Calu3 (cell line): ENCODE measurements around the gene TNS2. TPM values are rescaled to one million over a fixed set of nuclear protein-coding genes. Genes with fewer than 3 reads are reported as not detected.

Source experiments
- BruUV-seq: library from RNA; stranded (reverse); fragments of 400-500 nt; replicated peaks from 2 replicates; lab custom pipeline; 2021; lab: Mats Ljungman, UMichigan
- CTCF ChIA-PET: fragments of 300-600 bp; sonication (Branson Sonifier 250); formaldehyde crosslinking; loops from one replicate; lab custom pipeline; 2022; ENCODE audit warnings: antibody characterized with exemption; lab: Charles Lee
- DNase-seq: peaks from one replicate; pipeline ENCODE4 v3.0.0; 2022
- H3K27ac Mint-ChIP-seq: one replicate; pipeline ENCODE4 v1.8.0; 2022; ENCODE audit warnings: mixed read lengths; ENCODE audit not compliant: unreplicated experiment
- H3K27me3 Mint-ChIP-seq: one replicate; pipeline ENCODE4 v1.8.0; 2022; ENCODE audit warnings: mixed read lengths; ENCODE audit not compliant: unreplicated experiment
- H3K36me3 Mint-ChIP-seq: one replicate; pipeline ENCODE4 v1.8.0; 2022; ENCODE audit warnings: mild to moderate bottlenecking, moderate library complexity, mixed read lengths; ENCODE audit not compliant: insufficient read depth, unreplicated experiment
- H3K4me1 Mint-ChIP-seq: one replicate; pipeline ENCODE4 v1.8.0; 2022; ENCODE audit warnings: mild to moderate bottlenecking, low read depth, mixed read lengths; ENCODE audit not compliant: unreplicated experiment
- H3K4me3 Mint-ChIP-seq: one replicate; pipeline ENCODE4 v1.8.0; 2022; ENCODE audit warnings: mild to moderate bottlenecking, low read depth, moderate library complexity, mixed read lengths; ENCODE audit not compliant: unreplicated experiment
- H3K9me3 Mint-ChIP-seq: one replicate; pipeline ENCODE4 v1.8.0; 2022; ENCODE audit warnings: low read depth, mixed read lengths; ENCODE audit not compliant: unreplicated experiment
- intact Hi-C: fragments of 100-400 bp; cut with micrococcal nuclease; formaldehyde crosslinking; loops from one replicate; pipeline ENCODE4 v1.10.0; 2022; ENCODE audit not compliant: unreplicated experiment
- total RNA-seq: library from RNA; stranded (reverse); gene quantifications from 2 replicates; pipeline ENCODE4 v1.2.3, GENCODE V29; 2022
- TF ChIP-seq, protein P1 (sequence below): fragments of 200-600 bp; IDR thresholded peaks from one replicate; pipeline ENCODE4 v1.8.0; 2022; ENCODE audit warnings: antibody characterized with exemption; ENCODE audit not compliant: unreplicated experiment

The TNS2 gene
- total RNA-seq, 1 experiment from 2014 or later, result 1.3 TPM

DNA sequence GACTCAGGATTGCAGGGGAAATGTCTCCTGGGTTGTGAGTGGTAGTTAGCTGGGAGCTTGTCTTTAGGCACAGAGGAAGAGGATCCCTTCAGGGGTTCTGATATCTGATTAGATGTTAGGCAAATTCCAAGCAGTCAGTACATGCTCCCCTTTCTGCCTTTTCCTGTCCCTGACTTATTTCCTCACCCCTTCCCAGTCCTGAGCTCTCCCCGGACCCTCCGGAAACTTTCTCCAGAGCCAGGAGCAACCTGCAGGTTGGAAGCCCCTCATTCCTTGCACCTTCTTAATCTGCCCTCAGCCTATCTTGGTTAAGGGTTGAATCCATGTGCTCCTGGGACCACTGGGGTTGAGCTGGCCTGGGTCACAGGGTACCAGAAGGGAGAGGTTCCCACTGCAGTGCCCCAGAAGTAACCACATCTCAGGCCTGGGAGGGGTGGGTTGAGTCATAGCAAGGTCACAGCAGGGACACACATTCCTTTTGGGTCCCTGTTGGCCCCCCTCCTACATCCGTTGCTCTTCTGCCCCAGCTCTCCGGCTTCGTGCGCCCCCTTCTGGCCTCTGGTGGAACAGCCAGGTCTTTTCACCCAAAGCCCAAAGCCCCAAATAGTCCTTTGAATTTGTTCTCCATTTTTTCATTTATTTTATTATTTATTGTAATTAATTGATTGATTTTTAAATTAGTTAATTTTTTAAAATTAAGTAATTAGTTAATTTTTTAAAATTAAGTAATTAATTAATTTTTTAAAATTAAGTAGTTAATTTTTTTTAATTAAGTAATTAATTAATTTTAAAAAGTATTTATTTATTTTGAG, 49.4 kb downstream of the TNS2 start:
- no TSS peak for BruUV-seq
- CTCF ChIA-PET, result interaction anchor here (0.6 to 4.2 kb wide), 7 partner anchors 19 to 196 kb away, joined by 3 to 39 read pairs (median 3); partner anchors contain the start of genes PFDN5 and SPRYD3
- no peaks in the 10 kb centered on the region for H3K27me3 Mint-ChIP-seq
- TF ChIP-seq, protein P1, sequence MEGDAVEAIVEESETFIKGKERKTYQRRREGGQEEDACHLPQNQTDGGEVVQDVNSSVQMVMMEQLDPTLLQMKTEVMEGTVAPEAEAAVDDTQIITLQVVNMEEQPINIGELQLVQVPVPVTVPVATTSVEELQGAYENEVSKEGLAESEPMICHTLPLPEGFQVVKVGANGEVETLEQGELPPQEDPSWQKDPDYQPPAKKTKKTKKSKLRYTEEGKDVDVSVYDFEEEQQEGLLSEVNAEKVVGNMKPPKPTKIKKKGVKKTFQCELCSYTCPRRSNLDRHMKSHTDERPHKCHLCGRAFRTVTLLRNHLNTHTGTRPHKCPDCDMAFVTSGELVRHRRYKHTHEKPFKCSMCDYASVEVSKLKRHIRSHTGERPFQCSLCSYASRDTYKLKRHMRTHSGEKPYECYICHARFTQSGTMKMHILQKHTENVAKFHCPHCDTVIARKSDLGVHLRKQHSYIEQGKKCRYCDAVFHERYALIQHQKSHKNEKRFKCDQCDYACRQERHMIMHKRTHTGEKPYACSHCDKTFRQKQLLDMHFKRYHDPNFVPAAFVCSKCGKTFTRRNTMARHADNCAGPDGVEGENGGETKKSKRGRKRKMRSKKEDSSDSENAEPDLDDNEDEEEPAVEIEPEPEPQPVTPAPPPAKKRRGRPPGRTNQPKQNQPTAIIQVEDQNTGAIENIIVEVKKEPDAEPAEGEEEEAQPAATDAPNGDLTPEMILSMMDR, result peak; percentile 80
- H3K4me3 Mint-ChIP-seq, result peak overlapping the region; percentile 81
- peaks cover 31% of the 10 kb centered on the region for H3K4me1 Mint-ChIP-seq
- peak; percentile 87 for DNase-seq
- no peaks in the 10 kb centered on the region for H3K9me3 Mint-ChIP-seq
- peak overlapping the region; percentile 84 for H3K27ac Mint-ChIP-seq
- intact Hi-C loops, result loop anchor here (2.0 kb wide), 1 partner anchor 32 kb away; no protein-coding TSS in a partner anchor
- peaks cover 31% of the 10 kb centered on the region for H3K36me3 Mint-ChIP-seq

DNA sequence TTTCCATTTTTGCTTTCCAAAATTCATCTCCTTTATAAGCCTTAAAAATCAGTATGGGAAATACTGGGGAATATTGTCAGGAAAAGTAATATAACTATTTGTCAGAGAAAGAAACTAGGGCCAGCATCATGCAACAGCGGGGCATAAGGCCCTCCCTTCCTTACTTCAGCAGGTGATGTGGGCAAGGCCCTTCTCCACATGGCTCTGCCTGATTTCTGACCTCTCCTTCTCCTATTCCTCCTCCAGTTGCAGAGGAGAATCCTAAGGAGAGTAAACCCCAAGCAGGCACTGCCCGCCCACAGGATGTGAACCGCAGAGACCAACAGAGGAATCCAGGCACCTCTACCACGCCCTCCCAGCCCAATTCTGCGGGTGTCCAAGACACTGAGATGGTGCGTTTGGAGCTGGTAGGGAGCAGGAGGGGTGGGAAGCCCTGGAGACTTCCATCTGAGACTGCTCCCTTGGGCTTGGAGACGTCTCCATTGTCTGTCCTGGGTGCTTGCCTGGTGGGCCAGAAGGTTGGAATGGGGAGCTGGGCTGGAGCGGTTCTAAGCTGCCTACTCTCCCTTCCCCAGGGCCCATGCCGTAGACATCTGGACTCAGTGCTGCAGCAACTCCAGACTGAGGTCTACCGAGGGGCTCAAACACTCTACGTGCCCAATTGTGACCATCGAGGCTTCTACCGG, 50.7 kb downstream of the TNS2 start:
- Mint-ChIP-seq H3K36me3 (peaks cover 31% of the 10 kb centered on the region), H3K27me3 (no peaks in the 10 kb centered on the region), H3K4me1 (peaks cover 28% of the 10 kb centered on the region), H3K27ac (no peak overlapping the region), H3K4me3 (no peak overlapping the region), H3K9me3 (no peaks in the 10 kb centered on the region)
- no TSS peak for BruUV-seq
- CTCF ChIA-PET, result interaction anchor here (1.3 to 4.2 kb wide), 2 partner anchors 34 to 39 kb away, joined by 6 to 39 read pairs; no protein-coding TSS in a partner anchor
- TF ChIP-seq, protein P1, result no peak
- no peak for DNase-seq
- intact Hi-C loops, result no loop called here

DNA sequence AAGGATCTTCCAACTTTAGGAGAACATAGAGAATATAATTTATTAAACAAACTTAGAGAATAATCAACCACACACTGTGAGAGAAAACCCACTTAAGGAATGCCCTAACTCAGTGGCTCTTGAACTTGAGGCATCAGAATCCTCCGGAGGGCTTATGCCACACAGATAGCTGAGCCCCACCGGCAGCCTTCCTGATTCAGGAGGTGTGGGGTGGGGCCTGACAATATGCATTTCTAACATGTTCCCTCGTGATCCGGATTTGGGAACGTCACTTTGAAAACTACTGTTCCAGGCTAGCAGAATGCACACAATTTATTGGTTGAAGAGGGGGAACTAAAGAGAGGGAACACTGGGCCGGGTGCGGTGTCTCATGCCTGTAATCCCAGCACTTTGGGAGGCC, 51.4 kb downstream of the TNS2 start:
- no peak for DNase-seq
- H3K9me3 Mint-ChIP-seq, result no peaks in the 10 kb centered on the region
- CTCF ChIA-PET, result interaction anchor here (4.2 kb wide), 1 partner anchor 35 kb away, joined by 39 read pairs; no protein-coding TSS in a partner anchor
- peaks cover 28% of the 10 kb centered on the region for H3K4me1 Mint-ChIP-seq
- H3K27ac Mint-ChIP-seq, result no peak overlapping the region
- no peak overlapping the region for H3K4me3 Mint-ChIP-seq
- H3K27me3 Mint-ChIP-seq, result no peaks in the 10 kb centered on the region
- no TSS peak for BruUV-seq
- TF ChIP-seq, protein P1, result no peak
- intact Hi-C loops, result no loop called here
- peaks cover 31% of the 10 kb centered on the region for H3K36me3 Mint-ChIP-seq

DNA sequence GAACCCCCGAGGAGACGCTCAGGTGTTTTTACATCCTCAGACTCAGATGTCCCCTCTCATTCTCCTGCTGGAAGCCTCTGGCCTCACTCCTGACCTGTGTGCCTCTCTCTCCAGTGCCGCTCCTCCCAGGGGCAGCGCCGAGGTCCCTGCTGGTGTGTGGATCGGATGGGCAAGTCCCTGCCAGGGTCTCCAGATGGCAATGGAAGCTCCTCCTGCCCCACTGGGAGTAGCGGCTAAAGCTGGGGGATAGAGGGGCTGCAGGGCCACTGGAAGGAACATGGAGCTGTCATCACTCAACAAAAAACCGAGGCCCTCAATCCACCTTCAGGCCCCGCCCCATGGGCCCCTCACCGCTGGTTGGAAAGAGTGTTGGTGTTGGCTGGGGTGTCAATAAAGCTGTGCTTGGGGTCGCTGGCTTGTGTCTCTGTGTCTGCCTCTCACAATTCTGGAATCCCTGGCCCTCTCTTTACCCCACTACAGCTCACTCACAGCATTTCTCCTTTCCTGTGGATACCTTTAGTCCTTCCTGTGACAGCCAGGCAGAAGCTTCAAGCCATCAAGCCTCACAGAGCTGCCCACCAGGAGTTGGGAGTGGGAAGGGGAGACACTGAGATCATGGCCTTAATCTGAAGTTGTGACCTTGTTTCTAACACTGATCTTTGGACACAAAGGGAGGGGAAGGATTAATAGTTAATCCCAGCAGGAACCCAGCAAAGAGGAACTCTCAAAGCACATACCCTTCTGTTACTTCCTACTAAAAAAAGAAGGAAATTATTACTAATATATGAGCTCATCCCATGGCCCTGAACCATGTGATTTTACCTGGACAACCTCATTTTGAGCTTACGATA, 52.3 kb downstream of the TNS2 start:
- H3K27ac Mint-ChIP-seq, result no peak overlapping the region
- no peak for DNase-seq
- peaks cover 25% of the 10 kb centered on the region for H3K36me3 Mint-ChIP-seq
- BruUV-seq, result no TSS peak
- H3K27me3 Mint-ChIP-seq, result no peaks in the 10 kb centered on the region
- TF ChIP-seq, protein P1, result no peak
- no peaks in the 10 kb centered on the region for H3K9me3 Mint-ChIP-seq
- CTCF ChIA-PET, result interaction anchor here (1.0 to 1.9 kb wide), 3 partner anchors 23 to 54 kb away, joined by 3 to 11 read pairs (median 3); partner anchors contain the start of gene SPRYD3
- H3K4me3 Mint-ChIP-seq, result no peak overlapping the region
- peaks cover 28% of the 10 kb centered on the region for H3K4me1 Mint-ChIP-seq
- intact Hi-C loops, result no loop called here
